Measurements from ENCODE around the gene PRKG1. TPM values are rescaled to one million over a fixed set of nuclear protein-coding genes. Genes with fewer than 3 reads are reported as not detected.
A peak's percentile ranks its signal among the peaks of the same experiment; 100 is the strongest.

PRKG1 gene
- total RNA-seq, 2 donors from 2014 or later, result 1.3 to 2.7 TPM

- Histone ChIP-seq H3K4me1 (ENCODE audit: control insufficient read depth, insufficient read depth, low read length) (no peaks in the 10 kb centered on the region), H3K4me3 (ENCODE audit: low read length) (no peak overlapping the region), H3K27me3 (ENCODE audit: control insufficient read depth, insufficient read depth, low read length, poor library complexity, severe bottlenecking) (no peaks in the 10 kb centered on the region), H3K9ac (ENCODE audit: extremely low read depth, low read length, poor library complexity, severe bottlenecking) (no peak overlapping the region), H3K27ac (ENCODE audit: low read depth, low read length) (no peak overlapping the region), H3K36me3 (ENCODE audit: control insufficient read depth, insufficient read depth, low read length) (no peaks in the 10 kb centered on the region), H3K9me3 (ENCODE audit: control insufficient read depth, low read length) (no peaks in the 10 kb centered on the region)
- H3K36me3 Mint-ChIP-seq (ENCODE audit: low read depth), result no peaks in the 10 kb centered on the region
- no peaks in the 10 kb centered on the region for H3K27me3 Mint-ChIP-seq (ENCODE audit: insufficient read depth)
- no peak overlapping the region for H3K27ac Mint-ChIP-seq
- no peaks in the 10 kb centered on the region for H3K4me1 Mint-ChIP-seq
- TF ChIP-seq, protein P1, sequence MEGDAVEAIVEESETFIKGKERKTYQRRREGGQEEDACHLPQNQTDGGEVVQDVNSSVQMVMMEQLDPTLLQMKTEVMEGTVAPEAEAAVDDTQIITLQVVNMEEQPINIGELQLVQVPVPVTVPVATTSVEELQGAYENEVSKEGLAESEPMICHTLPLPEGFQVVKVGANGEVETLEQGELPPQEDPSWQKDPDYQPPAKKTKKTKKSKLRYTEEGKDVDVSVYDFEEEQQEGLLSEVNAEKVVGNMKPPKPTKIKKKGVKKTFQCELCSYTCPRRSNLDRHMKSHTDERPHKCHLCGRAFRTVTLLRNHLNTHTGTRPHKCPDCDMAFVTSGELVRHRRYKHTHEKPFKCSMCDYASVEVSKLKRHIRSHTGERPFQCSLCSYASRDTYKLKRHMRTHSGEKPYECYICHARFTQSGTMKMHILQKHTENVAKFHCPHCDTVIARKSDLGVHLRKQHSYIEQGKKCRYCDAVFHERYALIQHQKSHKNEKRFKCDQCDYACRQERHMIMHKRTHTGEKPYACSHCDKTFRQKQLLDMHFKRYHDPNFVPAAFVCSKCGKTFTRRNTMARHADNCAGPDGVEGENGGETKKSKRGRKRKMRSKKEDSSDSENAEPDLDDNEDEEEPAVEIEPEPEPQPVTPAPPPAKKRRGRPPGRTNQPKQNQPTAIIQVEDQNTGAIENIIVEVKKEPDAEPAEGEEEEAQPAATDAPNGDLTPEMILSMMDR (conservative IDR thresholded peaks at IDR 0.05), result no peak
- H3K4me3 Mint-ChIP-seq, result no peak overlapping the region
- 89 to 100% methylated on average over 2 of the region's 2 CpGs for WGBS, 2 experiments (ENCODE audit: insufficient coverage in 1 of 2, insufficient read length in 1 of 2)
- no peaks in the 10 kb centered on the region for H3K9me3 Mint-ChIP-seq
- DNase-seq, result no peak
These were observed 217.7 kb downstream of the PRKG1 start for GRCh38 chr10:51291961-51292360.

DNA sequence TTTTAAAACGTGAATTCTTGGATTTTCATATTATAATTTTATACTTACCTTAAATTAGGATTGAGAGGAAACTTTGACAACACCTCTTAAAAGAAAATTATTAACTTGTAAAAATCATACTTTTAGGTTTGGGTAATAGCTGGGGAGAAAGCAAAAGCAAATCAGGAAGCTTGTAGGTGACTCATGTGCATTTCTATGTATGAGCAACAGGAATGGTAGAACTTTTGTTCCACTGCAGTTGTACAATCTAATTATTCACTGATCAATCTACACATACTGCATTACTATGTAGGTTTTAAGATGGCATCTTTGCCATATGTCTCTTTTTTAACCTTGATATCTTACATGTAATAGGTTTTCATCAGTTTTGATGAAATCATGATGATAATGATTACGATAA, 223.2 kb downstream of the PRKG1 start:
- no peaks in the 10 kb centered on the region for H3K27me3 ChIP-seq (ENCODE audit: control insufficient read depth, insufficient read depth, low read length, poor library complexity, severe bottlenecking)
- no peak overlapping the region for H3K27ac ChIP-seq (ENCODE audit: low read depth, low read length)
- no peaks in the 10 kb centered on the region for H3K4me1 ChIP-seq (ENCODE audit: control insufficient read depth, insufficient read depth, low read length)
- H3K4me3 ChIP-seq (ENCODE audit: low read length), result no peak overlapping the region
- no peaks in the 10 kb centered on the region for H3K9me3 ChIP-seq (ENCODE audit: control insufficient read depth, low read length)
- Mint-ChIP-seq H3K27ac (no peak overlapping the region), H3K36me3 (ENCODE audit: low read depth) (no peaks in the 10 kb centered on the region), H3K4me3 (no peak overlapping the region), H3K27me3 (ENCODE audit: insufficient read depth) (no peaks in the 10 kb centered on the region), H3K4me1 (peaks cover 4% of the 10 kb centered on the region), H3K9me3 (no peaks in the 10 kb centered on the region)
- WGBS, 2 experiments (ENCODE audit: insufficient coverage in 1 of 2, insufficient read length in 1 of 2), result 100% methylated on average over 1 of the region's 2 CpGs; no CpG with 5 or more reads in 1 of the 2 experiments
- H3K36me3 ChIP-seq (ENCODE audit: control insufficient read depth, insufficient read depth, low read length), result no peaks in the 10 kb centered on the region
- TF ChIP-seq, protein P1 (conservative IDR thresholded peaks at IDR 0.05), result no peak
- DNase-seq, result no peak
- H3K9ac ChIP-seq (ENCODE audit: extremely low read depth, low read length, poor library complexity, severe bottlenecking), result no peak overlapping the region

DNA sequence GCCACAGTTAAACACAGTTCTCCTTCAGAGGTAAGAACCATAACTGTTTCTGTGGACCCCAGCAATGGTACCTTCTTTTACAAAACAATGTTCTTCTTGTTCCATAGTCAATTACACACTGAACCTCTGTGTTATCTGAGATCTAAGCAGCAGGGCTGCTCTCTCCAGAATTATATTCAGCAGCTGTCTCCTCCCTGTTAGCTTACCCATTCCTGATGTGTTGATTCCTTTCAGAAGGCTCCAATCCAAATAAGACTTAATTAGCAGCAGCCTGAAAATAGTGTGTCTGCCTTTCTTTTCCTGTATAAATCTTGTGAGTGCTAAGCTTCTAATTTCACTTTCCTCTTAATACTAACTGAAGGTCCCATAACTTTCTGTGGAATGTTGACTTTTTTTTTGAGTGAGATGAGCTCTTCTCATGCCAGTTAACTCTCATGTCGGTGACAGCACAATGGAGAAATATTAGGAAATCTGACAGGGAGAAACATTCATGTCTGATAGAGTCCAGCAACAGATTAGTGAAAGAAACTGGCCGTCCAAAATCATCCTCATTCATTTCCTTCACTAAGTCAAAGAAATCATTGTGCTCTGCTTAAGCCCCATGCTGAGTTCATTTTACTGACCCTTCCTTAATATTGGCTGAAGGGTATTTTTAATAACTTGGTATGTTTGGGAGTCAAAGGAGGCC, 226.5 kb downstream of the PRKG1 start:
- Histone ChIP-seq H3K9me3 (ENCODE audit: control insufficient read depth, low read length) (no peaks in the 10 kb centered on the region), H3K36me3 (ENCODE audit: control insufficient read depth, insufficient read depth, low read length) (no peaks in the 10 kb centered on the region), H3K27ac (ENCODE audit: low read depth, low read length) (peak overlapping the region; percentile 52), H3K4me3 (ENCODE audit: low read length) (no peak overlapping the region), H3K27me3 (ENCODE audit: control insufficient read depth, insufficient read depth, low read length, poor library complexity, severe bottlenecking) (no peaks in the 10 kb centered on the region), H3K4me1 (ENCODE audit: control insufficient read depth, insufficient read depth, low read length) (no peaks in the 10 kb centered on the region), H3K9ac (ENCODE audit: extremely low read depth, low read length, poor library complexity, severe bottlenecking) (no peak overlapping the region)
- no peak for DNase-seq
- no peak overlapping the region for H3K27ac Mint-ChIP-seq
- TF ChIP-seq, protein P1 (conservative IDR thresholded peaks at IDR 0.05), result no peak
- no peaks in the 10 kb centered on the region for H3K27me3 Mint-ChIP-seq (ENCODE audit: insufficient read depth)
- 86 to 100% methylated on average over 1 to 2 of the region's 2 CpGs for WGBS, 2 experiments (ENCODE audit: insufficient coverage in 1 of 2, insufficient read length in 1 of 2)
- H3K36me3 Mint-ChIP-seq (ENCODE audit: low read depth), result no peaks in the 10 kb centered on the region
- peaks cover 4% of the 10 kb centered on the region for H3K4me1 Mint-ChIP-seq
- no peaks in the 10 kb centered on the region for H3K9me3 Mint-ChIP-seq
- no peak overlapping the region for H3K4me3 Mint-ChIP-seq
